OCI-LY1 (cell line): ENCODE data around the gene MRI1.

Source experiments
- EZH2 ChIP-seq: fragments of 200-600 bp; sonication (generic), shearing (Covaris generic); IDR thresholded peaks from 2 replicates; pipeline ENCODE4 v1.8.0; 2017; ENCODE audit warnings: borderline replicate concordance, mixed run types, mild to moderate bottlenecking, antibody characterized with exemption, low read length, moderate library complexity, mixed read lengths
- TF ChIP-seq, protein P1 (sequence below): fragments of 200-600 bp; sonication (generic), shearing (Covaris generic); IDR thresholded peaks from 2 replicates; pipeline ENCODE4 v1.5.1; 2017; ENCODE audit warnings: mild to moderate bottlenecking, antibody characterized with exemption, low read length, moderate library complexity, mixed read lengths

DNA sequence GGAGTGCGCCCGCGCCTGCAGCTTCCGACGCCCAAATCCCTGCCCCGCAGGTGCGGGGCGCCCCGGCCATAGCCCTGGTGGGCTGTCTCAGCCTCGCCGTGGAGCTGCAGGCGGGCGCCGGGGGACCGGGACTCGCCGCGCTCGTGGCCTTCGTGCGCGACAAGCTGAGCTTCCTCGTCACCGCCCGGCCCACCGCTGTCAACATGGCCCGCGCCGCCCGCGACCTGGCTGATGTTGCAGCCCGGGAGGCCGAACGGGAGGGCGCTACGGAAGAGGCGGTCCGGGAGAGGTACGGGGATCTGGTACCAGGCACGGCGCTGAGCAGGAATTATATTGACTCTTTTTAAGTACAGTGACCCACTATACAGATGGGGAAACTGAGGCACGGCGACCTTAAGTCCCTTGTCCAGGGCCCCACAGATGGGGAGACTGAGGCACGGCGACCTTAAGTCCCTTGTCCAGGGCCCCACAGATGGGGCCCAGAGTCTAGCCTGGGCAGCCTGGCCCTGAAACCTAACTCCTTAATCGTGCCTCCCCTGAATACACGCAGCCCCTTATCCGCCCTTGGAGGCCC is 586 bp downstream of the MRI1 start:
- TF ChIP-seq, protein P1, sequence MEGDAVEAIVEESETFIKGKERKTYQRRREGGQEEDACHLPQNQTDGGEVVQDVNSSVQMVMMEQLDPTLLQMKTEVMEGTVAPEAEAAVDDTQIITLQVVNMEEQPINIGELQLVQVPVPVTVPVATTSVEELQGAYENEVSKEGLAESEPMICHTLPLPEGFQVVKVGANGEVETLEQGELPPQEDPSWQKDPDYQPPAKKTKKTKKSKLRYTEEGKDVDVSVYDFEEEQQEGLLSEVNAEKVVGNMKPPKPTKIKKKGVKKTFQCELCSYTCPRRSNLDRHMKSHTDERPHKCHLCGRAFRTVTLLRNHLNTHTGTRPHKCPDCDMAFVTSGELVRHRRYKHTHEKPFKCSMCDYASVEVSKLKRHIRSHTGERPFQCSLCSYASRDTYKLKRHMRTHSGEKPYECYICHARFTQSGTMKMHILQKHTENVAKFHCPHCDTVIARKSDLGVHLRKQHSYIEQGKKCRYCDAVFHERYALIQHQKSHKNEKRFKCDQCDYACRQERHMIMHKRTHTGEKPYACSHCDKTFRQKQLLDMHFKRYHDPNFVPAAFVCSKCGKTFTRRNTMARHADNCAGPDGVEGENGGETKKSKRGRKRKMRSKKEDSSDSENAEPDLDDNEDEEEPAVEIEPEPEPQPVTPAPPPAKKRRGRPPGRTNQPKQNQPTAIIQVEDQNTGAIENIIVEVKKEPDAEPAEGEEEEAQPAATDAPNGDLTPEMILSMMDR: no peak
- no peak for TF ChIP-seq EZH2
